Stromal cell of bone marrow (primary cell): ENCODE data around the gene ZNF497.
A peak's percentile ranks its signal among the peaks of the same experiment; 100 is the strongest.
"Not testable (repeated sequence)": the region's sequence is repeated elsewhere in the genome, so short reads cannot be mapped to it uniquely, and the experiment has no call there.

Experiments
- DNase-seq: peaks from one replicate; pipeline ENCODE4 v3.0.0-alpha.2; 2012; ENCODE audit warnings: low read depth

The ZNF497 gene

DNA sequence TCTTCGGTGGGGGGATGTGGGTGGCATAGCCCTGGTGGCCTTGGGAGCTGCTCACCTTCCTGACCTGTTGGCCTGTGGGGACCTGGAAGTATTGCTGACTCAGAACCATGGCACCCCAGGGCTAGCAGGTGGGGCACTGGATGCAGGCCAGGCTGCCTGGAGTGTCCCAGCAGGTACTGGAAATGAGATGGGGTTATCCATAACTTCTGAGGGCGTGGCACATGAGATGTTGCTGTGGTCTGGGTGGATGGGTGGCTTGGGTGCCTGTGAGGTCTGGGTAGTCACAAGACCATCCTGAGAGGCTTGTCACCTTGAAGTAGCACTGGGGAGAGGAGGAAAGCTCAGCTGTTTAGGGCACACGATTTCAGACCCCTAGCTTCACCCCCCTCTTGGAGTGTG lies 32.3 kb upstream of the ZNF497 start:
- no peak for DNase-seq

DNA sequence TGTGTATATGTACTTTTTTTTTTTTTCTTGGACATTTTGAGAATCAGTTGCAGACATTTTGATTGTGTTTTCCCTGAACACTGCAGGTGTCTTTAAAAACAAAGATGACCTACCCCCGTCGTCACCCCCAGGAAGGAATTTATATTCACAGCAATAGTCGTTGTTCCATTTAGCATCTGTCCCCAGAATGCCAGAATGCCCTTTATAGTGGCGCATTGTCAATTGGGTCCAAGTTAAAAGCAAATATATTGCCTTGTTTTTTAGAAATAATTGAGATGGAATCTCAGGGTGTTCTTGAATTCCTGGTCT lies 31.1 kb upstream of the ZNF497 start:
- no peak for DNase-seq

DNA sequence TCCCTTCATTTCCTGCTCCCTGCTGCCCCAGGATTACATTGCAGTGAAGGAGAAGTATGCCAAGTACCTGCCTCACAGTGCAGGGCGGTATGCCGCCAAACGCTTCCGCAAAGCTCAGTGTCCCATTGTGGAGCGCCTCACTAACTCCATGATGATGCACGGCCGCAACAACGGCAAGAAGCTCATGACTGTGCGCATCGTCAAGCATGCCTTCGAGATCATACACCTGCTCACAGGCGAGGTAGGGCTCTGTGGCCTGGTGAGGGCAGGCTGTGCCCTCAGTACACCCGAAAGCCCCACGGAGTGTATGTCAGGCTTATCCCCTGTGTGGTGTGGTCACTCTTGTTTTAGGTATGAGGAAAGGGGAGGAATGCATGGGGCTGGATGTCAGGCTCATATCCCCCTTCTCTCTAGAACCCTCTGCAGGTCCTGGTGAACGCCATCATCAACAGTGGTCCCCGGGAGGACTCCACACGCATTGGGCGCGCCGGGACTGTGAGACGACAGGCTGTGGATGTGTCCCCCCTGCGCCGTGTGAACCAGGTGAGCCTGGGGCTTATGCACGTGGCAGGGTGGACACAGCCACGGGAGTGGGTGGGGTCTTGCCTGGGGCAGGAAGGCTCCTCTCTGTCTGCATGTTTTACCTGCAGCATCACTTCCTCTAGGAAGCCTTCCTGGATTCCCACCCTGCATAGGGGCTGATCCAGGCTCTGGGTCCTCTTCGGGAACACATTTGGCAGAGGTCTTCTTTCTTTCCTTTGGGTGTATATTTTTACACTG lies 30.6 kb upstream of the ZNF497 start:
- DNase-seq: no peak

DNA sequence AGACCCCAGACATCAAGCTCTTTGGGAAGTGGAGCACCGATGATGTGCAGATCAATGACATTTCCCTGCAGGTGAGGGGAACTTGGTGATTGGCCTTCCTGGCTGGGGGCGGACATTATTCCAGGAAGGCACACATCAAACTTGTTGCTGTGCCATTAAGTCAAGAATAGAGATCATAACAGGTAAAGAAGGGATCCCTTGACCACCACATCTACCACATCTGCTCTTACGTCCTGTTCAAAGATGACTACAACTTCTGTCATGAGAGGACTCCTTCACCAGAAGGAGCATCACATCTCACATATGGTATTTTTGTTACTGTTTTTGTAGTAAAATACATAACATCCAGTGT lies 25.6 kb upstream of the ZNF497 start:
- DNase-seq: no peak

DNA sequence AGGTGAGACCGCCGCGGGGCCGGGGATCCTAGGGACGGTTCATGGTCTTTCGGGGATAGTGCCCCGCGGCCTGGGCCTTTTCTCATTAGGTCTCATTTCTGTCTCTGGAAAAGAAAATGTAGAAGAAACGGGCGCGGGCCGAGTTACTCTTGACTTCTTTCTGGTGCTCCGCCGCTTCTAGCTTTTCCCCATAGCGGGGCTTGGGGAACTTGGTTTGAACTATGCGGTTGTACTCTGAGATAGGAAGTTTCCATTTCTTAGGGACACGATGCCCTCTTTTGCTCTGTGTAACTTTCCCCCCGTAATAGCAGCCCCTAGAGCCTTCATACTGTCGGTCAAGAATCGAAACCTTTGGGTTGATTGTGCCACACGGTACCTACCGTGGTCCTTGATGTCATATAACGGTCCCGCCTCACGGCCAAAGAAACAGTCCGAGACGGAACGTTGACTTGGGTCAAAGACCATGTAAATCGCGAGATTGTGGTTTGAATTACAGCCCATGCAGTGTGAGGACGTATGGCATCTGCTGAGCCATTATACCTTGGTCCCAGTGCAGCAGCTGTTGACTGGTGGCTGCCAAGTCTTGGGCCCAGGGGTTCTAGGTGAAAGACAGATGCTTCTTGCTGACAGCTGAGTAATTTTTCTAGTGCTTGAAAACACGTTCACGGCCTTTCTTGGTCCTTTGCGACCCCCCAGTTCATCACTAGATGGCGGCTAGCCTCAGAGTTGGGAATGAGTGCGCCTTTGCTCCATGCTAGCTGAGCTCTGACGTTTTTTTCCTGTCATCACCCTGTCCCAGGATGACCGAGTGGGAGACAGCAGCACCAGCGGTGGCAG lies 25.0 kb upstream of the ZNF497 start:
- no peak for DNase-seq

DNA sequence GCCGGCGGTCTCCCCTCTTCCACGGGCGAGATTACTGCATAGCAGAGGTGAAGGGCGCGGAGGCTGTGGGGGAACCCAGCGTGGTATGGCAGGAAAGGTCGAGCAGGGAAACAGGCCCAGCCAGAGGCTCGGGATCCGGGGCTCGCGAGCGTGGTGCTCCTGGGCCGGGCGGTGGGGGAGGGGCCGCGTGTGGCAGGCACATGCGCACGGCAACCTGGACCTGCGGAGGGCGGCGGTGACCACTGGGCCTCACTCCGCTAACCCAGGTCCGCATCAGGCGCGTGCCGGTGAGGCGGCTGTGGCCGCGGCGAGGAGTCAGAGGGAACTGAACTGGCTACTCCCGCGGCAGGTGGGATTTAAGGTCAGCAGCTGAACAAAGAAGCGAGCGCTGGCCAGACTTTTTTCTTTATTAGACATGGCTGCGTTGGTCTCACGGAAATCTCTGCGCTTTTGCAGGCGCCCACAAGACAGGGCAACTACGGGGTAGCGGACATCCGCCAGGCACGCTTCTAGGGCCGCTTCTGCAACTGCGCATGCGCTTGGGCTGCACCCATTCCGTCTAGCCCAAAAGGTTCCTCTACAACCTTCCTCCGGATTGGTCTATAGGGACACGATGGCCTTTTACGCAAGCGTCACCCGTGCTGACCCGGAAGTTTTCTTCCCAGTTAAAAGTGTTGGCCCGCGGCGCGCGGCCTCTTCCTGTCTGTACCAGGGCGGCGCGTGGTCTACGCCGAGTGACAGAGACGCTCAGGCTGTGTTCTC lies 24.2 kb upstream of the ZNF497 start, which contains the start of gene RPS5:
RPS5 (plus strand) TSS at position 694 of the 762 bp plus-strand sequence. CDS start 869 bp downstream, outside the sequence.
- DNase-seq: peak; percentile 96

DNA sequence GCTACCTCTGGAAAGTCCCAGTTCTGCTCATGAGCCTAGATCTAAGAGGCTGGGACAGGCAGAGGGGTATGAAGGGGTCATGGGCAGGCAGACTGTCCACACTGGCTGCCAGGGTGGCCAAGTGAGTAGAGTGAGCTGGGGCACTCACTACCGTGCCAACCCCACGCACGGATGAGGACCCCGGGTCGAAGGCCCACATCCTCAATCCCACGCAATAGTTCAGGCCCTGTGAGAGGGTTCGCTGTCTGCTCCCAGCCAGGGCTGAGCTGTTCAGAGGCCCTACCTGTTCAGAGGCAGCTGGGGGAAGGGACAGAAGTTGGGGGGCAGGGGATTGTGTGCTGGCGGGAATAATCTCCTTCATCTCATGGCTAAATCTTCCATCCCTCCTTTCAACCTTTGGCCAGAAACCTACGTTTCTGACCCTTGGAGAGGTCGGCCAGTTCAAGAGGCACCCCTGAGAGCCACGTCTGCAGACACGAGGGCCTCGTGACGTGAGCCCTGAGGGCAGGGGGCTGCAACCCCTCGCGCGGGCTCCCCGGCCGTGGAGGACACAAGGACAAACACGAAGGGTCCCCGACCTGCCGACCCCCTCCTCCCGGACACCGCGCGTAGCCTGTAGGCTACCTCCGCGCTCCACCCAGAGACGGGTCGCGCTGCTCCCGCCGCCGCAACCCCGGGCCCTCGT lies 23.5 kb upstream of the ZNF497 start:
- DNase-seq: no peak

DNA sequence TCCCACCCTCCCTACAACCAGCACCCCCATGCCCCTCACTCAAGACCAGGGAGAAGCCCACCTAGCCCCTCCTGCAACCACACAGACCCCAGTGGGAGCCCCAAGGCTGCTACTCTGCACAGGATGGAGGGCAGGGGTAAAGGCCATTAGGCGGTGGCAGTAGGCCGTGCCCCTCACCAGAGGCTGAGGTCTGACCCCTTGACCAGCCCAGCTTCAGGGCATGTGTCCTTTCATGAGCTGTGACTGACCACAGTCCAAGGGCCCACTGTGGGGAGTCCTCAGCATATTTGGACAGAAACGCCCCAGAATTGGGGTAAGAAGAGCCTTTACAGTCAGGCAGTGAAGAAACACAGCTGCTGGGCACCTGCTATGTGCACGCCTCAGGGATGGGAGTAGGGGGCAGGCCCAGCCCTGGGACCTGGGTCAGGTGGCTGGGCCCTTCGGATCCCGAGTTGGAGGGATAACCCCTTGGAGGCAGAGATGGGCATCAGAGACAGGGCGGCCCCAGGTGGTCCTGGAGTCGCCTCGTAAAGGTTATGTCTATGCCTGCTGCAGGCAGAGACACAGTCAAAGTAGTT lies 22.9 kb upstream of the ZNF497 start:
- DNase-seq: no peak

DNA sequence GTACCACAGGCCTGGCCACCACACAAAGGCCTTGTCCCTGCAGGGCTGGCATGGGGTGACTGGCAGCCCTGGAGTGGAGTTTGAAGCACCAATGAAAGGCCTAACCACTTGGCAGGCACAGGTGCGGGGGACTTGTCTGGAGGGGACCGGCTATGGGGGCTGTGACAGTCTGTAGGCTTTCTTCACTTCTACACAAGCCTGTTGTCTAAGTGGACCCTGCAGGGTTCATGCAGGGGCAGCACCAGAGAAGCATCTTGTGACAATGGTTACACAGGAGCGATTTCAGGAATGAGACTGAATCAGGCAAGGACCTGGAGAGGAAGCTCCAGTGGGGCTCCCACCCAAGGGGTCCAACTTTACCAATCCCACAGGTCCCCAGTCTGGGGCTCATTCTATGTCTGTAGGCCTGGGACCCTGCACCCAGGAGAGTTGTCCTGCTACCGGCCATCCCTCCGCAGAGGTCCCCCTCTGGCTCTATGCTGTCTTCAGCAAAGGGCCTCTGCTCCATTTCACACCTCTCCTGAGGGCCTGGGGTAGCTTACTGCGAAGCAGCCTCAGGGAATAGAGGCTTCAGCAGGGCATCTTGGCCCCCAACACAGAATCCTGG lies 20.5 kb upstream of the ZNF497 start:
- DNase-seq: no peak

DNA sequence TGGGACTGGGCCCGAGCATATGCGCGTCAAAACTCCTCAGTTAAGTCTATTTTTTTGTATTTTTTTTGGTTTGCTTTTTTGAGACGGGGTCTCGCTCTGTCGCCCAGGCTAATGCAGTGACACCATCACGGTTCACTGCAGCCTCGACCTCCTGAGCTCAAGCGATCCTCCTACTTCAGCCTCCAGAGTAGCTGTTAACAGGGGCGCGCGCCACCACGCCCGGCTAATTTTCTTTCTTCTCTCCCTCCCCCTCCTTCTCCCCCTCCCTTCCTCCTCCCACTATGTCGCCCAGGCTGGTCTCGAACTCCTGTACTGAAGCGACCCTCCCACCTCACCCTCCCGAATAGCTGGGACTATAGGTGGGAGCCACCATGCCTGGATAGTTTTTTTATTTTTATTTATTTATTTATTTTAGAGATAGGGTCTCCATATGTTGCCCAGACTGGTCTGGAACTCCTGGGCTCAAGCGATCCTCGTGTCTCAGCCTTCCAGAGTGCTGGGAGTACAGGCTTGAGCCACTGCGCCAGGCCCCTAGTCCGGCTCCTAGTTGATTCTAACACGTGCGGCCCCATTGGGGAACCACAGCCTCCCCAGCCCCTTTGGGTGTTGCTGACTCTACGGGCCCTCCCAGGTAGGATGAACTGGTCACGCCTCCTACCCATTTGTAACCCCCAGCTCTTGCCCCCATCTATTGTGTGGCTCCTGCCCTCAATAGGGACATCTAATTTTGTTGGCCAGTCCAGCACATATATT lies 19.1 kb upstream of the ZNF497 start:
- DNase-seq: no peak

DNA sequence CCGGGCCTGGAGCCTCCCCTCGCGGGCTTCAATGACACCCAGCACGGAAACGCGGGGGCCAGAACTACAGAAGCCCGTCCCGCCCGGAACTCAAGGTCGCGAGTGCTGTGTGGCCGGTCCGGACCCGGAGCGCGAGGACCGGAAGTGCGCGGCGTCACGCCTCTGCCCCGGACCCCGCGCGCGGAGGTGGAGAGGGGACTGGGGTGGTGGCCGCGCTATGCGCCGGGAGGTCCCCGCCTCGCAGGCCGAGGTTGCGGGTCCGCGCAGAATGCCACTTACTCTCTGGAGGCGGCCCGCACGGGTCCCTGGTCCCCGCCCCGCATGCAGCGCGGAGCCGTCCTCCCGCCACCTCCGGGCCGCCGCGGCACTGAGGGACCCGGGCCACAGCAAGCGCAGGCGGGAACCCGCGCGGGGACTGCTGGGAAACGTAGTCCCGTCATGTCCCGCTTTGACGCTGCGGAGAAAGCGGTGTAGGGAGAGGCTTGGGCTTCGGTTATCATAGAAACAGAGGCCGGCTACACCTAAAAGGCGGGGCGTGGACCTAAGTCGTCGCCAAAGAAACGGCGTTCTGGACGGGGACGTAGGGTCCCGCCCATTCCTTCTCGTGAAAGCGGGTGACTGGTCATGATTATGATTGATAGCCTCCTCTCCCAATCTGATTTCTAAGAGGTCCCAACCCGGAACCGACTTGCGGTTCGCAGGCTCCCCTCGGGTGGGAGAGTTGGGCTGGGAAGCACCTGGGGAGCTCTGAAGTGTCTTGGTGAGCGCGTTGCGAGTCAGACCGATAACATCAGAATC lies 18.3 kb upstream of the ZNF497 start, which contains the start of gene ZNF837:
ZNF837 (minus strand) TSS at position 369 of the 798 bp plus-strand sequence. CDS start 11,698 bp downstream, outside the sequence.
- peak; percentile 100 for DNase-seq

DNA sequence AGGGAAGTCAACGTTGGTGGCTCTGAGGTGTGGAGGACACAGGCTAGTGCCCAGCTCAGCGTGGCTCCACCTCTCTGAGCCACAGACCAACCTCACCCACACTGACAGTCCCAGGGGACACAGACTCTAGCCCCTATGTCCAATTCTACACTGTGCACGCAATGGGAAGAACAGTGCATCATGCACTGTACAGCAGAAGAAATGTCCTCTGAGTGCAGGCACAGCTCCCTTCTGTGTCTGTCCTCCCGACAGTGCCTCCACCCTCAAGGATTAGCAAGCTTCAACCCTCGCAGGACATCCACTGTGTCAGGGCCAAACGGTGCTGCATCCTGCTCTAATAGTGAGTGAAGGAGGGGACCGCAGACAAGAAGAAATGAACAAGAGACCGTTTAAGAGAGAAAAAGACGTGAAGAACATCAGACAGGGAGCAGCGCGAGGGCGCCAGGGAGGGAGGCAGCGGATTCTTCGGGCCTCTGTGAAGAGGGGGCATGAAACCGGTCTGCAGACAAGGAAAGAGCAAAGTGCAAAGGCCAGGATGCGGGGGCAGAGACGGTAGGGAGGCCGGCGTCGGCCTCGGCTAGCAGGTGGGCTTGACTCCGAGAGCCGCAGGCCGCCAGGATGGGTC lies 17.6 kb upstream of the ZNF497 start:
- no peak for DNase-seq

DNA sequence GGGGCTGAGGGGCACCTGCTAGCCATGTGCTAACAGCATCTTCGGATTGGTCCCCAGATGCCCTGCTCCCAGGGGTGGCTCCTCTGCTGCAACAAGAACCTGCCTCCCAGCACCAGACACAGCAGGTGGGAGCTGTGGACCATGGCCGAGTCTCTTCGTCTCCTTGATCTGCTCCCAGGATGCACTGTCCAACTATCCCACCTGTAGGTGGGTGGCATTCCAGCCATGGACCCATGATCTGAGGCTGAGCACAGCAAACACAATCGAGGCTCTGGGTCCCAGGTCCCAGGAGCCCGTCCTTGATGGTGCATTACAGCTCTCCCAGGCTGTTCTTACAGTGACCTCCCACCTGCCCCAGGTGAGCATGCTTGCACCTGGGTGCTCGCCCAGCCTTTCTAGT lies 16.7 kb upstream of the ZNF497 start:
- DNase-seq: no peak

DNA sequence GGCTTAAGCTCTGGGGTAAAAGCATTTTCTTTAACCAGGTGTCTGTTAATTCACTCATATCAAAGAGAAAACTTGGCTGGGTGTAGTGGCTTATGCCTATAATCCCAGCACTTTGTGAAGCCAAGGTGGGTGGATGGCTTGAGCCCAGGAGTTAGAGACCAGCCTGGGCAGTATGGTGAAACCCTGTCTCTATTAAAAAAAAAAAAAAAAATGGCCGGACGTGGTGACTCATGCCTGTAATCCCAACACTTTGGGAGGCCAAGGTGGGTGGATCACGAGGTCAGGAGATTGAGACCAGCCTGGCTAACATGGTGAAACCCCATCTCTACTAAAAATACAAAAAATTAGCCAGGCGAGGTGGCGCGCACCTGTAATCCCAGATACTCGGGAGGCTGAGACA lies 14.2 kb upstream of the ZNF497 start:
- not testable (repeated sequence) for DNase-seq

DNA sequence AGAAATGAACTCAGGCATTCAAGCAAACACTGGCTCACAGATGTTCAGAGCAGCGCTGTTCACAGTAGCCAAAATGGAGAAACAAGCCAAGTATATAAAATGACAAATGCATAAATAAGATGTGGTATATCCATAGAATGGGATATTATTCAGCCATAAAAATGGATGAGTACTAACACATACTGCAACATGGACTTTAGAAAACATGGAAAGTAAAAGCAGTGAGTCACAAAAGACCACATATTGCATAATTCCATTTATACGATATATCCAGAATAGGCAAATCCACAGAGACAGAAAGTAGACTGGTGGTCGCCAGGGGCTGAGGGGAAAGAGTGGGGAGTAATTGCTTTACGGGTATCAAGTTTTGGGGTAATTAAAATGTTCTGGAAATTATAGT lies 11.6 kb upstream of the ZNF497 start:
- DNase-seq: peak; percentile 40

DNA sequence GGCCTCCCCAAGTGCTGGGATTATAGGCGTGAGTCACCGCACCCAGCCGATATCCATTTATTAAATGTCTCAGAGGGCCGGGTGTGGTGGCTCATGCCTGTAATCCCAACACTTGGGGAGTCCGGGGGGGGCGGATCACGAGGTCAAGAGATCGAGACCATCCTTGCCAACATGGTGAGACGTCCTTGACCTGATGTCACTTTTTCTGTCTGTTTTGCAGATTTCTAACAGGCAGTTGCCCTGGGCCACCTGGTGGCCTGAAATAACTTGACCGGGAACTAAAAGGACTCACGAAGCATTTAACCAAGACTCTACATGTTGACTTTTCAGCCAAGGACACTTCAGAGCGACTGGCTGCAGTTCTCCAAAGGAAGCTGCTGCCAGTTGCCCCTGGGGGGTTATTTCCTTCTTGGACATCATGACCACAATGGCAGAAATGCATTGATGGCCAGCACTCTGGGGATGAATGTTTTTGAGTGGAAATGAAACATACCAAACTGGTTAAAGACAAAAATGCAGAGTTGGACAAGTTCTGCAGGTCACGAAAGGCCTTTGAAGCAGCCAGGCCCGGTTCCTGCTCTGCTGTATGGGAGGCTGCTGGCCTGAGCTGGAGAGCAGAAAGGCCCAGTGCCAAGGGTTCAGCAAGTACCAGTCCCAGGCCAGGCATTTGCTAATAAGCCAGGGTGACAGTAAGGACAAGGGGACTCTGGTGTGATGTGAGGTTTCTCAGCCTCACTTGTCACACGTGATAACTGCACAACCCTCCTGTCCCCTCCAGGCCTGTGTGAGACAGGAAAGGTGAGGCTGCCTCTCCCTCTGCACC lies 10.0 kb upstream of the ZNF497 start:
- DNase-seq: no peak

DNA sequence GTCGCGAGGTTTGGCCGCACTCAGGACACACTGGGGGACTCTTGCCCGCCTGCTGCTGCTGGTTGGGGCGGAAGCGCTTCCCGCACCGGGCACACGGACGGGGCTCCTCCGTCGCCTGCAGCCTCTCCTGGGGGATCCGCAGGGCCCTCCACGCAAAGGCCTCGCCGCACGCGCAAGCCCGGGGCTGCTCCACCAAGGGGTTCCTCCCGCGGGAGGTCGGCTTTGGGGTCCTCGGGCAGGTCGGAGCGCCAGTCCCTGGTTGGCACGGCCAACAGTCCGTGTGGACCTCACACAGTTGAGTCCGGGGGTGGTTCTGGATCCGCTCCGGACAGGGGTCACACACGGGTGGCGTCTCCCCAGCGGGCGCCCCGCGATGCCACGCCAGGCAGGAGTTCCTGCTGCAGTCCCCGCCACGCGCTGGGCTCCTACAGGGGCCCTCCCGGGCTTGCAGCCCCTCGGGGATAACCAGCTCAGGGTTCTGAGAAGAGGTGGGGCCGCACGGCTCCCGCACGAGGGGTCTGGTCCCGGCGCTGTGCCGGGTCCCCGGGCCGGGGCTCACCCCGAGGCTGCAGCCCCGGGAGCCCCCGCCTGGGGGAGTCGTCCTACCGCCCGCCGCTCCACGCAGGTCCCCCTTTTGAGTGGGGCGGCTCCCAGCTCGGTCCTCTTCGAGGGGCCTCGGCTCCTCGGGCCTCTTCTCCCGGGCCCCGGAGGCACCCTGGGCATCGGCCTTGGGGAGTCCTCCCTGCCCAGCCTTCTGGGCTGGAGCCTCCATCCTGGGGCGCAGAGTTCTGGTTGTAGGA lies 6.2 kb upstream of the ZNF497 start:
- no peak for DNase-seq
